Lower leg skin (tissue), 3 donors: ENCODE measurements around the gene ADGRV1.
"Not testable (repeated sequence)": the region's sequence is repeated elsewhere in the genome, so short reads cannot be mapped to it uniquely, and the experiment has no call there.

Experiments
- POLR2A ChIP-seq, 2 donors: fragments of 450-650 bp; IDR thresholded peaks; one replicate each; pipeline ENCODE4 v1.6.1; 2016 to 2017; ENCODE audit warnings: antibody characterized with exemption in 2 of 2, mild to moderate bottlenecking in 1 of 2, moderate library complexity in 1 of 2
- TF ChIP-seq, protein P1 (sequence below), 3 donors: fragments of 450-650 bp; IDR thresholded peaks; one replicate each; pipeline ENCODE4 v1.5.1; 2016; ENCODE audit warnings: antibody characterized with exemption in 3 of 3, mild to moderate bottlenecking in 3 of 3, moderate library complexity in 2 of 3

- TF ChIP-seq, protein P1, sequence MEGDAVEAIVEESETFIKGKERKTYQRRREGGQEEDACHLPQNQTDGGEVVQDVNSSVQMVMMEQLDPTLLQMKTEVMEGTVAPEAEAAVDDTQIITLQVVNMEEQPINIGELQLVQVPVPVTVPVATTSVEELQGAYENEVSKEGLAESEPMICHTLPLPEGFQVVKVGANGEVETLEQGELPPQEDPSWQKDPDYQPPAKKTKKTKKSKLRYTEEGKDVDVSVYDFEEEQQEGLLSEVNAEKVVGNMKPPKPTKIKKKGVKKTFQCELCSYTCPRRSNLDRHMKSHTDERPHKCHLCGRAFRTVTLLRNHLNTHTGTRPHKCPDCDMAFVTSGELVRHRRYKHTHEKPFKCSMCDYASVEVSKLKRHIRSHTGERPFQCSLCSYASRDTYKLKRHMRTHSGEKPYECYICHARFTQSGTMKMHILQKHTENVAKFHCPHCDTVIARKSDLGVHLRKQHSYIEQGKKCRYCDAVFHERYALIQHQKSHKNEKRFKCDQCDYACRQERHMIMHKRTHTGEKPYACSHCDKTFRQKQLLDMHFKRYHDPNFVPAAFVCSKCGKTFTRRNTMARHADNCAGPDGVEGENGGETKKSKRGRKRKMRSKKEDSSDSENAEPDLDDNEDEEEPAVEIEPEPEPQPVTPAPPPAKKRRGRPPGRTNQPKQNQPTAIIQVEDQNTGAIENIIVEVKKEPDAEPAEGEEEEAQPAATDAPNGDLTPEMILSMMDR (IDR thresholded peaks at IDR 0.05): not testable (repeated sequence)
- TF ChIP-seq POLR2A (IDR thresholded peaks at IDR 0.05): not testable (repeated sequence)
Measured at GRCh38 chr5:91052411-91052810, 493.8 kb downstream of the ADGRV1 start.
